ENCODE measurements around the gene TREM2.
"Not testable (repeated sequence)": the region's sequence is repeated elsewhere in the genome, so short reads cannot be mapped to it uniquely, and the experiment has no call there.

TREM2 gene

GRCh38 chr6:41162687-41163418, at the start of gene TREM2:
Gene TREM2, minus strand, starts transcription at chr6:41163116. Its CDS starts 34 bp downstream, at chr6:41163082.
- no peak for DNase-seq

- DNase-seq: no peak
These were observed 46.8 kb upstream of the TREM2 start for GRCh38 chr6:41209547-41210320.

- DNase-seq: no peak
These were observed 45.7 kb upstream of the TREM2 start for GRCh38 chr6:41208439-41209106.

GRCh38 chr6:41204156-41204555, 41.2 kb upstream of the TREM2 start:
- no peak for DNase-seq

- no peak for DNase-seq
These were observed 38.9 kb upstream of the TREM2 start for GRCh38 chr6:41201764-41202173.

- DNase-seq: peak; percentile 84
These were observed 38.2 kb upstream of the TREM2 start, which contains the start of gene TREML2 for GRCh38 chr6:41200901-41201763. Gene TREML2, minus strand, starts transcription at chr6:41201149. Its CDS starts 141 bp downstream, at chr6:41201008.

- peak; percentile 98 for DNase-seq
These were observed 37.5 kb upstream of the TREM2 start for GRCh38 chr6:41200296-41200900.

- no peak for DNase-seq
These were observed 36.8 kb upstream of the TREM2 start for GRCh38 chr6:41199552-41200246.

- no peak for DNase-seq
These were observed 34.3 kb upstream of the TREM2 start for GRCh38 chr6:41197234-41197633.

GRCh38 chr6:41194386-41194785, 31.5 kb upstream of the TREM2 start:
- DNase-seq: no peak

- no peak for DNase-seq
These were observed 31.0 kb upstream of the TREM2 start for GRCh38 chr6:41193884-41194283.

- DNase-seq: no peak
These were observed 30.3 kb upstream of the TREM2 start for GRCh38 chr6:41193171-41193734.

GRCh38 chr6:41191569-41191968, 28.7 kb upstream of the TREM2 start:
- DNase-seq: no peak

- DNase-seq: no peak
These were observed 27.9 kb upstream of the TREM2 start for GRCh38 chr6:41190791-41191190.

- no peak for DNase-seq
These were observed 27.1 kb upstream of the TREM2 start for GRCh38 chr6:41189967-41190366.

- not testable (repeated sequence) for DNase-seq
These were observed 26.1 kb upstream of the TREM2 start for GRCh38 chr6:41189046-41189445.

GRCh38 chr6:41187924-41188886, 25.3 kb upstream of the TREM2 start:
- no peak for DNase-seq

GRCh38 chr6:41186031-41186562, 23.2 kb upstream of the TREM2 start:
- no peak for DNase-seq

- DNase-seq: no peak
These were observed 21.8 kb upstream of the TREM2 start for GRCh38 chr6:41184761-41185160.

Data from GF-D8 (cell line).